GM21526 (cell line): Measurements from ENCODE around the gene SLFN14.

Experiments
- ATAC-seq: cut with Tn5 transposase; IDR thresholded peaks from one replicate; pipeline ENCODE4 v1.9.1; 2021; ENCODE audit warnings: moderate library complexity; ENCODE audit not compliant: unreplicated experiment, low FRiP score

The SLFN14 gene

GRCh38 chr17:35560703-35561102, at the start of gene SLFN14:
Gene SLFN14, minus strand, starts transcription at chr17:35560819. Its CDS starts 2,757 bp downstream, at chr17:35558062.
- ATAC-seq: no peak

GRCh38 chr17:35609831-35610230, 49.2 kb upstream of the SLFN14 start:
- ATAC-seq: no peak

GRCh38 chr17:35607239-35607847, 46.7 kb upstream of the SLFN14 start:
- ATAC-seq: no peak

- ATAC-seq: no peak
Measured at GRCh38 chr17:35605678-35606077, 45.1 kb upstream of the SLFN14 start.

- no peak for ATAC-seq
Measured at GRCh38 chr17:35603674-35604073, 43.1 kb upstream of the SLFN14 start.

- ATAC-seq: no peak
Measured at GRCh38 chr17:35597604-35598003, 37.0 kb upstream of the SLFN14 start.

- no peak for ATAC-seq
Measured at GRCh38 chr17:35596530-35597233, 36.1 kb upstream of the SLFN14 start.

GRCh38 chr17:35596072-35596471, 35.5 kb upstream of the SLFN14 start:
- ATAC-seq: no peak

- no peak for ATAC-seq
Measured at GRCh38 chr17:35588196-35588920, 27.7 kb upstream of the SLFN14 start.

- peak; percentile 81 for ATAC-seq
Measured at GRCh38 chr17:35587074-35587961, 26.7 kb upstream of the SLFN14 start, which contains the start of gene AP2B1. Gene AP2B1, plus strand, starts transcription at chr17:35587322. Its CDS starts 6,709 bp downstream, at chr17:35594031.

- peak; percentile 5 for ATAC-seq
Measured at GRCh38 chr17:35586569-35587073, 26.0 kb upstream of the SLFN14 start.

GRCh38 chr17:35584061-35584460, 23.4 kb upstream of the SLFN14 start:
- ATAC-seq: no peak

- no peak for ATAC-seq
Measured at GRCh38 chr17:35578929-35579432, 18.4 kb upstream of the SLFN14 start.

- ATAC-seq: peak; percentile 74
Measured at GRCh38 chr17:35578197-35578928, 17.7 kb upstream of the SLFN14 start, which contains the start of gene PEX12. Gene PEX12, minus strand, starts transcription at chr17:35578571. Its CDS starts 550 bp downstream, at chr17:35578021.

- ATAC-seq: no peak
Measured at GRCh38 chr17:35577830-35578196, 17.2 kb upstream of the SLFN14 start.

GRCh38 chr17:35575759-35576158, 15.1 kb upstream of the SLFN14 start:
- no peak for ATAC-seq

GRCh38 chr17:35569405-35569804, 8.8 kb upstream of the SLFN14 start:
- ATAC-seq: no peak

GRCh38 chr17:35568561-35568960, 7.9 kb upstream of the SLFN14 start:
- no peak for ATAC-seq

GRCh38 chr17:35566968-35567367, 6.3 kb upstream of the SLFN14 start:
- ATAC-seq: no peak
